ENCODE data around the gene BRDT.
A peak's percentile ranks its signal among the peaks of the same experiment; 100 is the strongest.

The BRDT gene

GRCh38 chr1:91980663-91981062, 31.5 kb downstream of the BRDT start:
- CTCF ChIA-PET, result interaction anchor here (1.2 kb wide), 1 partner anchor 16 kb away, joined by 6 read pairs; no protein-coding TSS in a partner anchor
- Histone ChIP-seq H3K9me3 (ENCODE audit: control extremely low read depth in 1 of 5, control insufficient read depth in 4 of 5, insufficient read depth in 2 of 5, low read depth in 1 of 5, low read length in 4 of 5) (no peaks in the 10 kb centered on the region), H3K36me3 (ENCODE audit: control insufficient read depth in 4 of 4, insufficient read depth in 4 of 4, low read length in 3 of 4) (no peaks in the 10 kb centered on the region), H3K27ac (ENCODE audit: insufficient read depth in 1 of 2, low read depth in 1 of 2, low read length in 2 of 2, poor library complexity in 1 of 2, severe bottlenecking in 2 of 2) (no peak overlapping the region), H3K4me1 (ENCODE audit: control extremely low read depth in 1 of 4, control insufficient read depth in 4 of 4, insufficient read depth in 4 of 4, low read length in 3 of 4) (no peaks in the 10 kb centered on the region), H3K27me3 (replicated peaks in 2 of 5; ENCODE audit: control insufficient read depth in 4 of 5, insufficient read depth in 5 of 5, low read length in 4 of 5) (no peaks in the 10 kb centered on the region), H3K4me3 (ENCODE audit: control insufficient read depth in 1 of 7, extremely low read depth in 1 of 7, insufficient read depth in 4 of 7, low read depth in 2 of 7, low read length in 6 of 7) (no peak overlapping the region)
- no CpG with 5 or more reads among the region's 3 CpGs for WGBS (ENCODE audit: insufficient coverage)
- no peak for DNase-seq
- POLR2A ChIA-PET, result no interaction called here

GRCh38 chr1:91981996-91982609, 32.9 kb downstream of the BRDT start:
- ChIA-PET POLR2A (no interaction called here), CTCF (interaction anchor here (1.2 kb wide), 1 partner anchor 309 kb away, joined by 4 read pairs; no protein-coding TSS in a partner anchor)
- Histone ChIP-seq H3K27me3 (replicated peaks in 2 of 5; ENCODE audit: control insufficient read depth in 4 of 5, insufficient read depth in 5 of 5, low read length in 4 of 5) (no peaks in the 10 kb centered on the region), H3K9me3 (ENCODE audit: control extremely low read depth in 1 of 5, control insufficient read depth in 4 of 5, insufficient read depth in 2 of 5, low read depth in 1 of 5, low read length in 4 of 5) (no peaks in the 10 kb centered on the region), H3K27ac (ENCODE audit: insufficient read depth in 1 of 2, low read depth in 1 of 2, low read length in 2 of 2, poor library complexity in 1 of 2, severe bottlenecking in 2 of 2) (no peak overlapping the region), H3K36me3 (ENCODE audit: control insufficient read depth in 4 of 4, insufficient read depth in 4 of 4, low read length in 3 of 4) (no peaks in the 10 kb centered on the region), H3K4me1 (ENCODE audit: control extremely low read depth in 1 of 4, control insufficient read depth in 4 of 4, insufficient read depth in 4 of 4, low read length in 3 of 4) (no peaks in the 10 kb centered on the region), H3K4me3 (ENCODE audit: control insufficient read depth in 1 of 7, extremely low read depth in 1 of 7, insufficient read depth in 4 of 7, low read depth in 2 of 7, low read length in 6 of 7) (no peak overlapping the region)
- DNase-seq, result no peak
- WGBS (ENCODE audit: insufficient coverage), result no CpG with 5 or more reads among the region's 1 CpG

DNA sequence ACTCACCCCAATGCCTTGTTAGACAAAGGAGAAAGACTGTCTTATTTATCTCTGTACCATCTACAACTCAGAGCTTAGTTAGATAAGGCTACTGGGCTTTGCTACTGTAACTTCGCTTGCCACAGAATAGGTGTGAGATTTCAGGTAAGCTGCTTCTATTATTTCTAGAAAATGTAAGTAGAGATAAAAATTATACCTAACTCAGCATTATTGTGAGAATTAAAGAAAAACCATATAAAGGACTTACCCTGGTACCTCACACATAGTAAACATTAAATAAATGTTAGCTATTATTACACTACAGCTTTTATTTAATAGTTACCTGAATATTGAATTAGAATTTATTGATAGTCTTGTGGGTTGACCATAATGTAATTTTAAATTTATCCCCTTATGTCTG, 44.1 kb downstream of the BRDT start:
- no peaks in the 10 kb centered on the region for H3K27me3 ChIP-seq (replicated peaks in 2 of 5; ENCODE audit: control insufficient read depth in 4 of 5, insufficient read depth in 5 of 5, low read length in 4 of 5)
- no peak for DNase-seq
- no peaks in the 10 kb centered on the region for H3K9me3 ChIP-seq (ENCODE audit: control extremely low read depth in 1 of 5, control insufficient read depth in 4 of 5, insufficient read depth in 2 of 5, low read depth in 1 of 5, low read length in 4 of 5)
- H3K27ac ChIP-seq (ENCODE audit: insufficient read depth in 1 of 2, low read depth in 1 of 2, low read length in 2 of 2, poor library complexity in 1 of 2, severe bottlenecking in 2 of 2), result no peak overlapping the region
- H3K4me3 ChIP-seq (ENCODE audit: control insufficient read depth in 1 of 7, extremely low read depth in 1 of 7, insufficient read depth in 4 of 7, low read depth in 2 of 7, low read length in 6 of 7), result no peak overlapping the region
- WGBS (ENCODE audit: insufficient coverage), result no CpG with 5 or more reads among the region's 1 CpG
- POLR2A ChIA-PET, result no interaction called here
- H3K36me3 ChIP-seq (ENCODE audit: control insufficient read depth in 4 of 4, insufficient read depth in 4 of 4, low read length in 3 of 4), result no peaks in the 10 kb centered on the region
- CTCF ChIA-PET, result interaction anchor here (1.4 to 1.5 kb wide), 2 partner anchors 17 to 298 kb away, joined by 5 to 6 read pairs; no protein-coding TSS in a partner anchor
- H3K4me1 ChIP-seq (ENCODE audit: control extremely low read depth in 1 of 4, control insufficient read depth in 4 of 4, insufficient read depth in 4 of 4, low read length in 3 of 4), result no peaks in the 10 kb centered on the region

DNA sequence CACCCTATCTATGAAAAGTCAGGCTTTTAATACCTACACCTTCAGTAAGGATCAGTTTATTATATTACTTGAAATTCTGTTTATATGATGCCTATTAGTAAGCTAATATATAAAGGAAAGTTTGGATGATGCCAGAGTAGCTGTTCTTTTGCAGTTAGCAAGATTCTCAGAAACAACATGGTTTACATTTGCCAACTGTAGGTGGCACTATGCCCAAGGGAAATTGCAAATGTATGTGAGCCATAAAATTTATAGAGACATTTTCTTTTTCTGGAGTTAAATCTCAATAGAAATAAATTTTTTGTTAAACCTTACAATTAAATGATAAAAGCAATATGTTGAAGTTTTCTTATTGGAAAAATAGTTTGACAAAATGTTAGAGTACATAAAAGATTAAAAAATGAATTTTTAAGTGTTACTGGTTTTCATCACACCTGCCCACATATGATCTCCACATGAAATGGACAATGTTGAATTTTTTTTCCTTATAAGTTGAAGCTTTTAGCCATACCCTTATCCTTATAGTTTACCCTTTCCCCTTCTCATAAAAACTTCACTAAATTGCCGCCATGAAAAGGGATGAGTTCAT, 48.5 kb downstream of the BRDT start:
- ChIA-PET POLR2A (interaction anchor here (0.6 kb wide), 1 partner anchor 59 kb away, joined by 7 read pairs; no protein-coding TSS in a partner anchor), CTCF (interaction anchor here (0.7 to 2.7 kb wide), 24 partner anchors 9 to 862 kb away, joined by 3 to 27 read pairs (median 4); partner anchors contain the start of gene BTBD8)
- Histone ChIP-seq H3K36me3 (ENCODE audit: control insufficient read depth in 4 of 4, insufficient read depth in 4 of 4, low read length in 3 of 4) (no peaks in the 10 kb centered on the region), H3K27ac (ENCODE audit: insufficient read depth in 1 of 2, low read depth in 1 of 2, low read length in 2 of 2, poor library complexity in 1 of 2, severe bottlenecking in 2 of 2) (no peak overlapping the region), H3K4me3 (ENCODE audit: control insufficient read depth in 1 of 7, extremely low read depth in 1 of 7, insufficient read depth in 4 of 7, low read depth in 2 of 7, low read length in 6 of 7) (no peak overlapping the region), H3K27me3 (replicated peaks in 2 of 5; ENCODE audit: control insufficient read depth in 4 of 5, insufficient read depth in 5 of 5, low read length in 4 of 5) (no peaks in the 10 kb centered on the region), H3K4me1 (ENCODE audit: control extremely low read depth in 1 of 4, control insufficient read depth in 4 of 4, insufficient read depth in 4 of 4, low read length in 3 of 4) (no peaks in the 10 kb centered on the region), H3K9me3 (ENCODE audit: control extremely low read depth in 1 of 5, control insufficient read depth in 4 of 5, insufficient read depth in 2 of 5, low read depth in 1 of 5, low read length in 4 of 5) (no peaks in the 10 kb centered on the region)
- no CpG with 5 or more reads among the region's 1 CpG for WGBS (ENCODE audit: insufficient coverage)
- DNase-seq, result peak; percentile 54 to 84 (median 75)

GRCh38 chr1:92004129-92004528, 54.9 kb downstream of the BRDT start:
- no peak overlapping the region for H3K4me3 ChIP-seq (ENCODE audit: control insufficient read depth in 1 of 7, extremely low read depth in 1 of 7, insufficient read depth in 4 of 7, low read depth in 2 of 7, low read length in 6 of 7)
- ChIA-PET POLR2A (no interaction called here), CTCF (interaction anchor here (2.9 kb wide), 1 partner anchor 287 kb away, joined by 7 read pairs; no protein-coding TSS in a partner anchor)
- H3K27me3 ChIP-seq (replicated peaks in 2 of 5; ENCODE audit: control insufficient read depth in 4 of 5, insufficient read depth in 5 of 5, low read length in 4 of 5), result no peaks in the 10 kb centered on the region
- DNase-seq, result no peak
- H3K36me3 ChIP-seq (ENCODE audit: control insufficient read depth in 4 of 4, insufficient read depth in 4 of 4, low read length in 3 of 4), result no peaks in the 10 kb centered on the region
- H3K4me1 ChIP-seq (ENCODE audit: control extremely low read depth in 1 of 4, control insufficient read depth in 4 of 4, insufficient read depth in 4 of 4, low read length in 3 of 4), result no peaks in the 10 kb centered on the region
- H3K9me3 ChIP-seq (ENCODE audit: control extremely low read depth in 1 of 5, control insufficient read depth in 4 of 5, insufficient read depth in 2 of 5, low read depth in 1 of 5, low read length in 4 of 5), result no peaks in the 10 kb centered on the region
- no peak overlapping the region for H3K27ac ChIP-seq (ENCODE audit: insufficient read depth in 1 of 2, low read depth in 1 of 2, low read length in 2 of 2, poor library complexity in 1 of 2, severe bottlenecking in 2 of 2)

DNA sequence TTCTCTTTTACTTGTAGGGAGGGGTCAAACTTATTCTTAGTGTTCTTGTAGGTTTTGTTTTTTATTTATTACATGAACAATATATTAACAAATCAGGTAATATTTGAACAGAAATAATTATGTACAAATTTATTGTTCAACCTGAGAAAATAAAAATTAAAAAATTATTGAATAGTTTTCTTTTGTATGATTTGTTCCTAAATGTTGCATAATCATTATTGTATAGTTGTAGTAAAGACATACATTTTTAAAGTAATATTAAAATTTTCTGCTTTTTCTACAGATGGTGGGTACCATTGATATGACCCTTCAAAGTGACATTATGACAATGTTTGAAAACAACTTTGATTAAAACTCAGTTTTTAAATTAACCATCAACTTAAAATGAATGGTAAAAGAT, 64.7 kb downstream of the BRDT start:
- Histone ChIP-seq H3K4me1 (ENCODE audit: control extremely low read depth in 1 of 4, control insufficient read depth in 4 of 4, insufficient read depth in 4 of 4, low read length in 3 of 4) (peaks cover 0 to 5% (median 1%) of the 10 kb centered on the region in 4 experiments), H3K27me3 (replicated peaks in 2 of 5; ENCODE audit: control insufficient read depth in 4 of 5, insufficient read depth in 5 of 5, low read length in 4 of 5) (no peaks in the 10 kb centered on the region), H3K9me3 (ENCODE audit: control extremely low read depth in 1 of 5, control insufficient read depth in 4 of 5, insufficient read depth in 2 of 5, low read depth in 1 of 5, low read length in 4 of 5) (no peaks in the 10 kb centered on the region), H3K36me3 (ENCODE audit: control insufficient read depth in 4 of 4, insufficient read depth in 4 of 4, low read length in 3 of 4) (no peaks in the 10 kb centered on the region), H3K27ac (ENCODE audit: insufficient read depth in 1 of 2, low read depth in 1 of 2, low read length in 2 of 2, poor library complexity in 1 of 2, severe bottlenecking in 2 of 2) (no peak overlapping the region), H3K4me3 (ENCODE audit: control insufficient read depth in 1 of 7, extremely low read depth in 1 of 7, insufficient read depth in 4 of 7, low read depth in 2 of 7, low read length in 6 of 7) (no peak overlapping the region)
- POLR2A ChIA-PET, result no interaction called here
- CTCF ChIA-PET, result interaction anchor here (1.4 kb wide), 1 partner anchor 17 kb away, joined by 5 read pairs; no protein-coding TSS in a partner anchor
- no peak for DNase-seq

- DNase-seq, result peak; percentile 9 to 49 (median 34)
- CTCF ChIA-PET, result no interaction called here
- 61% methylated on average over 4 of the region's 5 CpGs for WGBS (ENCODE audit: insufficient coverage)
- Histone ChIP-seq H3K36me3 (ENCODE audit: control insufficient read depth in 4 of 4, insufficient read depth in 4 of 4, low read length in 3 of 4) (no peaks in the 10 kb centered on the region), H3K27ac (ENCODE audit: insufficient read depth in 1 of 2, low read depth in 1 of 2, low read length in 2 of 2, poor library complexity in 1 of 2, severe bottlenecking in 2 of 2) (no peak overlapping the region), H3K4me1 (ENCODE audit: control extremely low read depth in 1 of 4, control insufficient read depth in 4 of 4, insufficient read depth in 4 of 4, low read length in 3 of 4) (peaks cover 0 to 5% (median 1%) of the 10 kb centered on the region in 4 experiments), H3K27me3 (replicated peaks in 2 of 5; ENCODE audit: control insufficient read depth in 4 of 5, insufficient read depth in 5 of 5, low read length in 4 of 5) (no peaks in the 10 kb centered on the region), H3K9me3 (ENCODE audit: control extremely low read depth in 1 of 5, control insufficient read depth in 4 of 5, insufficient read depth in 2 of 5, low read depth in 1 of 5, low read length in 4 of 5) (peaks cover 0 to 3% (median 0%) of the 10 kb centered on the region in 5 experiments), H3K4me3 (ENCODE audit: control insufficient read depth in 1 of 7, extremely low read depth in 1 of 7, insufficient read depth in 4 of 7, low read depth in 2 of 7, low read length in 6 of 7) (no peak overlapping the region)
- POLR2A ChIA-PET, result no interaction called here
Observed at GRCh38 chr1:92016720-92017316, 67.6 kb downstream of the BRDT start.

Data from common myeloid progenitor, CD34-positive (primary cell).